Spleen (tissue), 7 donors: ENCODE data around the gene ANKS1B.

ENCODE experiments used
- CTCF ChIP-seq, 11 experiments: fragments of 200-600 bp in 7 of 11; fragments of 450-650 bp in 4 of 11; sonication (generic) in 4 of 11; IDR thresholded peaks in 8 of 11; conservative IDR thresholded peaks in 3 of 11; 1 replicate in 7 of 11; 2 replicates in 4 of 11; pipeline versions ENCODE4 v1.4.0 to v1.8.0; 2016 to 2021; ENCODE audit warnings: antibody characterized with exemption in 11 of 11, inconsistent platforms in 4 of 11, mild to moderate bottlenecking in 1 of 11
- POLR2A ChIP-seq, 3 donors: fragments of 450-650 bp; IDR thresholded peaks; one replicate each; pipeline ENCODE4 v1.5.1; 2017; ENCODE audit warnings: antibody characterized with exemption in 3 of 3, mild to moderate bottlenecking in 1 of 3
- POLR2AphosphoS5 ChIP-seq, 3 donors: sonication (generic); formaldehyde crosslinking; IDR thresholded peaks; one replicate each; pipeline ENCODE4 v1.5.1; 2017; ENCODE audit warnings: antibody characterized with exemption in 3 of 3
- donor health status: DM: no; HTN: no; CAD: no; lungs with moderate emphysema.
- donor health status: DM: no; HTN: no; CAD: no.
- donor health status: DM: no; HTN: no; CAD: no.

GRCh38 chr12:99627459-99627858, 357.3 kb downstream of the ANKS1B start:
- TF ChIP-seq CTCF (IDR thresholded peaks at IDR 0.05 in 8 of 11, conservative IDR thresholded peaks at IDR 0.05 in 3 of 11), result no peak
- TF ChIP-seq POLR2A (IDR thresholded peaks at IDR 0.05), result no peak
- TF ChIP-seq POLR2AphosphoS5 (IDR thresholded peaks at IDR 0.05), result no peak
